Hematopoietic multipotent progenitor cell (in vitro differentiated cells): ENCODE data around the gene HMCN1. TPM values are rescaled to one million over a fixed set of nuclear protein-coding genes. Genes with fewer than 3 reads are reported as not detected.
A peak's percentile ranks its signal among the peaks of the same experiment; 100 is the strongest.
"Not testable (repeated sequence)": the region's sequence is repeated elsewhere in the genome, so short reads cannot be mapped to it uniquely, and the experiment has no call there.

Experiments used
- DNase-seq, 3 donors: peaks; one replicate each; pipeline ENCODE4 v3.0.0-alpha.2; 2011 to 2015; ENCODE audit warnings: low read depth in 2 of 3, low spot score in 2 of 3
- total RNA-seq: library from RNA; depleted of rRNA; stranded (reverse); fragments of >200 nt; gene quantifications from one replicate; pipeline ENCODE4 v1.2.3, GENCODE V29; 2012

HMCN1 gene
- total RNA-seq, 1 donor = under 0.01 TPM

GRCh38 chr1:186125511-186125910 is 391.3 kb downstream of the HMCN1 start:
- no peak for DNase-seq

GRCh38 chr1:186129758-186130157 is 395.6 kb downstream of the HMCN1 start:
- DNase-seq = no peak

GRCh38 chr1:186139115-186139514 is 404.9 kb downstream of the HMCN1 start:
- DNase-seq = no peak

- DNase-seq = no peak
Observed at GRCh38 chr1:186139701-186140100, 405.5 kb downstream of the HMCN1 start.

GRCh38 chr1:186142159-186142558 is 408.0 kb downstream of the HMCN1 start:
- no peak for DNase-seq

GRCh38 chr1:186142916-186143315 is 408.7 kb downstream of the HMCN1 start:
- DNase-seq = no peak

GRCh38 chr1:186143481-186143880 is 409.3 kb downstream of the HMCN1 start:
- DNase-seq = no peak

GRCh38 chr1:186144505-186144904 is 410.3 kb downstream of the HMCN1 start:
- DNase-seq = no peak

GRCh38 chr1:186146974-186147373 is 412.8 kb downstream of the HMCN1 start:
- no peak for DNase-seq

- no peak for DNase-seq
Observed at GRCh38 chr1:186149591-186149990, 415.4 kb downstream of the HMCN1 start.

GRCh38 chr1:186152227-186152619 is 418.0 kb downstream of the HMCN1 start:
- DNase-seq = no peak

- no peak for DNase-seq
Observed at GRCh38 chr1:186152620-186153239, 418.5 kb downstream of the HMCN1 start.

- no peak for DNase-seq
Observed at GRCh38 chr1:186154651-186155050, 420.5 kb downstream of the HMCN1 start.

GRCh38 chr1:186155594-186155993 is 421.4 kb downstream of the HMCN1 start:
- peak in 2 of 3 donors; percentile 3 to 48 for DNase-seq

- DNase-seq = not testable (repeated sequence)
Observed at GRCh38 chr1:186162895-186163294, 428.7 kb downstream of the HMCN1 start.

GRCh38 chr1:186164773-186165172 is 430.6 kb downstream of the HMCN1 start:
- DNase-seq = no peak

GRCh38 chr1:186165303-186165702 is 431.1 kb downstream of the HMCN1 start:
- DNase-seq = no peak

GRCh38 chr1:186167096-186167668 is 433.0 kb downstream of the HMCN1 start:
- no peak for DNase-seq

GRCh38 chr1:186175588-186175987 is 441.4 kb downstream of the HMCN1 start:
- DNase-seq = no peak

- no peak for DNase-seq
Observed at GRCh38 chr1:186178426-186179043, 444.3 kb downstream of the HMCN1 start.

GRCh38 chr1:186179231-186179630 is 445.0 kb downstream of the HMCN1 start:
- DNase-seq = no peak

- DNase-seq = no peak
Observed at GRCh38 chr1:186183219-186183618, 449.0 kb downstream of the HMCN1 start.
